B cell (primary cell): ENCODE data around the gene PCF11. TPM values are rescaled to one million over a fixed set of nuclear protein-coding genes. Genes with fewer than 3 reads are reported as not detected.

ENCODE experiments used
- ATAC-seq: fragments of 200-7000 bp; cut with Tn5 transposase; one replicate; pipeline ENCODE4 v1.10.0; 2021; ENCODE audit warnings: low read depth, mild to moderate bottlenecking, moderate number of reproducible peaks, moderate library complexity
- CTCF ChIA-PET: fragments of 350-600 bp; sonication (Branson Sonifier 250); formaldehyde crosslinking; loops from one replicate; lab custom pipeline; 2021; ENCODE audit warnings: antibody characterized with exemption, inconsistent platforms; lab: Charles Lee
- POLR2A ChIA-PET: fragments of 350-600 bp; sonication (Branson Sonifier 250); formaldehyde crosslinking; loops from one replicate; lab custom pipeline; 2021; ENCODE audit warnings: antibody characterized with exemption; lab: Charles Lee
- DNase-seq: peaks from one replicate; pipeline ENCODE4 v3.0.0; 2013
- H2AFZ ChIP-seq: 2 replicates; pipeline ENCODE4 v1.6.1; 2012; ENCODE audit warnings: mild to moderate bottlenecking, low read depth, low read length; ENCODE audit not compliant: insufficient read depth, poor library complexity, severe bottlenecking
- H3K27ac ChIP-seq, 2 donors: 1 replicate in 1 of 2; 2 replicates in 1 of 2; pipeline ENCODE4 v1.5.1; 2012 to 2013; ENCODE audit warnings: low read length in 2 of 2, mild to moderate bottlenecking in 2 of 2, moderate library complexity in 1 of 2
- H3K27me3 ChIP-seq, 4 experiments: fragments of 200-600 bp in 1 of 4; sonication (generic) in 1 of 4; replicated peaks in 1 of 4; 1 replicate in 2 of 4; 2 replicates in 2 of 4; pipeline versions ENCODE4 v1.6.1 to v1.7.0; 2013 to 2016; ENCODE audit warnings: low read length in 3 of 4, mild to moderate bottlenecking in 2 of 4, mixed read lengths in 1 of 4, moderate library complexity in 1 of 4; ENCODE audit not compliant: insufficient read depth in 4 of 4, control insufficient read depth in 3 of 4; ENCODE audit errors: control extremely low read depth in 1 of 4
- H3K36me3 ChIP-seq, 2 experiments: replicated peaks in 1 of 2; 1 replicate in 1 of 2; 2 replicates in 1 of 2; pipeline versions ENCODE4 v1.6.1 to v1.7.1; 2013; ENCODE audit warnings: low read length in 1 of 2; ENCODE audit not compliant: insufficient read depth in 2 of 2, control insufficient read depth in 1 of 2; ENCODE audit errors: control extremely low read depth in 1 of 2, extremely low read depth in 1 of 2
- H3K4me1 ChIP-seq, 2 donors: fragments of 200-600 bp in 1 of 2; sonication (generic) in 1 of 2; 1 replicate in 1 of 2; 2 replicates in 1 of 2; pipeline versions ENCODE4 v1.5.1 to v1.6.1; 2013 to 2017; ENCODE audit warnings: low read length in 2 of 2; ENCODE audit not compliant: control insufficient read depth in 2 of 2, insufficient read depth in 2 of 2
- H3K4me2 ChIP-seq: replicated peaks from 2 replicates; pipeline ENCODE3; 2012; ENCODE audit warnings: mild to moderate bottlenecking, low read depth, low read length; ENCODE audit not compliant: poor library complexity, severe bottlenecking
- H3K4me3 ChIP-seq, 5 experiments: fragments of 200-600 bp in 1 of 5; sonication (generic) in 1 of 5; 1 replicate in 3 of 5; 2 replicates in 2 of 5; pipeline versions ENCODE4 v1.5.1 to v1.7.0; 2011 to 2016; ENCODE audit warnings: low read length in 4 of 5, mild to moderate bottlenecking in 4 of 5, low read depth in 2 of 5, control low read depth in 1 of 5, moderate library complexity in 1 of 5; ENCODE audit not compliant: insufficient read depth in 1 of 5; ENCODE audit errors: control extremely low read depth in 1 of 5, extremely low read depth in 1 of 5
- H3K79me2 ChIP-seq: fragments of 200-600 bp; sonication (generic); one replicate; pipeline ENCODE4 v1.6.0; 2016; ENCODE audit warnings: low read length; ENCODE audit not compliant: control insufficient read depth, insufficient read depth
- H3K9ac ChIP-seq: fragments of 200-600 bp; sonication (generic); 2 replicates; pipeline ENCODE4 v1.6.1; 2017; ENCODE audit warnings: mild to moderate bottlenecking, low read length, moderate library complexity
- H3K9me3 ChIP-seq, 3 donors: one replicate each; pipeline versions ENCODE4 v1.6.1 to v1.7.1; 2013; ENCODE audit warnings: low read length in 2 of 3; ENCODE audit not compliant: control insufficient read depth in 2 of 3, insufficient read depth in 1 of 3; ENCODE audit errors: control extremely low read depth in 1 of 3
- H4K20me1 ChIP-seq: 2 replicates; pipeline ENCODE4 v1.6.0; 2012; ENCODE audit warnings: mild to moderate bottlenecking, low read length; ENCODE audit not compliant: insufficient read depth, control insufficient read depth, poor library complexity, severe bottlenecking
- H3K27ac Mint-ChIP-seq: one replicate; pipeline ENCODE4 v1.8.0; 2021; ENCODE audit warnings: mixed read lengths
- H3K27me3 Mint-ChIP-seq: one replicate; pipeline ENCODE4 v1.8.0; 2021; ENCODE audit warnings: mixed read lengths
- H3K4me1 Mint-ChIP-seq: one replicate; pipeline ENCODE4 v1.8.0; 2021; ENCODE audit warnings: mixed read lengths
- H3K4me3 Mint-ChIP-seq: one replicate; pipeline ENCODE4 v1.8.0; 2021; ENCODE audit warnings: mixed read lengths
- H3K9me3 Mint-ChIP-seq: one replicate; pipeline ENCODE4 v1.8.0; 2022; ENCODE audit warnings: mixed read lengths; ENCODE audit not compliant: insufficient read depth
- CTCF ChIP-seq: fragments of 200-600 bp; IDR thresholded peaks from one replicate; pipeline ENCODE4 v1.8.0; 2022; ENCODE audit warnings: antibody characterized with exemption, mild to moderate bottlenecking
- EZH2 ChIP-seq: IDR thresholded peaks from 2 replicates; pipeline ENCODE4 v1.6.1; 2012; ENCODE audit warnings: borderline replicate concordance, low read depth, mild to moderate bottlenecking, moderate library complexity, low read length; ENCODE audit not compliant: insufficient read depth, poor library complexity, severe bottlenecking
- WGBS: methylation state at CpG from one replicate; pipeline ENCODE4 v1.1.5; 2013; ENCODE audit warnings: missing lambda C conversion rate; ENCODE audit not compliant: insufficient coverage; 5-methylcytosine and 5-hydroxymethylcytosine counted together
- intact Hi-C: fragments of 100-400 bp; cut with micrococcal nuclease; formaldehyde crosslinking; loops from one replicate; pipeline ENCODE4 v1.10.0; 2022
- polyA plus RNA-seq: library from polyadenylated mRNA; depleted of rRNA; stranded (reverse); fragments of >200 nt; gene quantifications from 2 replicates; pipeline ENCODE4 v1.2.3, GENCODE V29; 2012
- total RNA-seq, 2 donors: library from RNA; stranded (reverse); fragments of 120-200 nt in 1 of 2; gene quantifications; 1 replicate in 1 of 2; 2 replicates in 1 of 2; pipeline versions ENCODE4 v1.2.3 to v1.2.4, GENCODE V29; 2013 to 2022

PCF11 gene
- total and polyA plus RNA-seq, 2 donors (not counting 1 experiment from before 2014, with no cell fraction given) = 123 to 185 TPM

GRCh38 chr11:83139310-83139709, 17.6 kb upstream of the PCF11 start:
- Mint-ChIP-seq H3K4me1 (peaks cover 7% of the 10 kb centered on the region), H3K27ac (no peak overlapping the region), H3K4me3 (no peak overlapping the region), H3K9me3 (peaks cover 3% of the 10 kb centered on the region), H3K27me3 (no peaks in the 10 kb centered on the region)
- Histone ChIP-seq H3K79me2 (no peaks in the 10 kb centered on the region), H3K4me3 (no peak overlapping the region), H3K27me3 (no peaks in the 10 kb centered on the region), H3K36me3 (no peaks in the 10 kb centered on the region), H3K27ac (no peak overlapping the region), H3K9ac (no peak overlapping the region), H4K20me1 (no peaks in the 10 kb centered on the region), H2AFZ (no peak overlapping the region), H3K4me2 (no peak overlapping the region), H3K4me1 (peaks cover 3 to 6% of the 10 kb centered on the region in 2 donors), H3K9me3 (peaks cover 0 to 6% (median 4%) of the 10 kb centered on the region in 3 donors)
- intact Hi-C loops = no loop called here
- POLR2A ChIA-PET = no interaction called here
- ATAC-seq = no peak
- 100% methylated on average over 1 of the region's 6 CpGs for WGBS
- TF ChIP-seq EZH2 (no peak), CTCF (no peak)
- DNase-seq = no peak
- CTCF ChIA-PET = no interaction called here

GRCh38 chr11:83140691-83141455, 16.1 kb upstream of the PCF11 start:
- Mint-ChIP-seq H3K4me1 (peaks cover 7% of the 10 kb centered on the region), H3K9me3 (peaks cover 3% of the 10 kb centered on the region), H3K4me3 (no peak overlapping the region), H3K27me3 (no peaks in the 10 kb centered on the region), H3K27ac (no peak overlapping the region)
- WGBS = 83% methylated on average over 11 of the region's 11 CpGs
- H3K79me2 ChIP-seq = no peaks in the 10 kb centered on the region
- no peaks in the 10 kb centered on the region for H3K27me3 ChIP-seq
- no peak overlapping the region for H3K27ac ChIP-seq
- no peak overlapping the region for H3K4me3 ChIP-seq
- DNase-seq (peak; percentile 45), ATAC-seq (peak; percentile 63)
- intact Hi-C loops = no loop called here
- CTCF ChIA-PET = interaction anchor here (1.1 to 1.6 kb wide), 2 partner anchors 15 to 33 kb away, joined by 3 to 4 read pairs; no protein-coding TSS in a partner anchor
- TF ChIP-seq CTCF = no peak
- TF ChIP-seq EZH2 = no peak
- H2AFZ ChIP-seq = peak overlapping the region; percentile 31
- H4K20me1 ChIP-seq = no peaks in the 10 kb centered on the region
- H3K9ac ChIP-seq = no peak overlapping the region
- no peaks in the 10 kb centered on the region for H3K36me3 ChIP-seq
- POLR2A ChIA-PET = interaction anchor here (0.6 kb wide), 1 partner anchor 143 kb away, joined by 6 read pairs; no protein-coding TSS in a partner anchor
- H3K9me3 ChIP-seq = peaks cover 0 to 6% (median 4%) of the 10 kb centered on the region in 3 donors
- no peak overlapping the region for H3K4me2 ChIP-seq
- H3K4me1 ChIP-seq = peaks cover 3 to 6% of the 10 kb centered on the region in 2 donors
